ENCODE results near the gene GNPDA1.

The GNPDA1 gene

DNA sequence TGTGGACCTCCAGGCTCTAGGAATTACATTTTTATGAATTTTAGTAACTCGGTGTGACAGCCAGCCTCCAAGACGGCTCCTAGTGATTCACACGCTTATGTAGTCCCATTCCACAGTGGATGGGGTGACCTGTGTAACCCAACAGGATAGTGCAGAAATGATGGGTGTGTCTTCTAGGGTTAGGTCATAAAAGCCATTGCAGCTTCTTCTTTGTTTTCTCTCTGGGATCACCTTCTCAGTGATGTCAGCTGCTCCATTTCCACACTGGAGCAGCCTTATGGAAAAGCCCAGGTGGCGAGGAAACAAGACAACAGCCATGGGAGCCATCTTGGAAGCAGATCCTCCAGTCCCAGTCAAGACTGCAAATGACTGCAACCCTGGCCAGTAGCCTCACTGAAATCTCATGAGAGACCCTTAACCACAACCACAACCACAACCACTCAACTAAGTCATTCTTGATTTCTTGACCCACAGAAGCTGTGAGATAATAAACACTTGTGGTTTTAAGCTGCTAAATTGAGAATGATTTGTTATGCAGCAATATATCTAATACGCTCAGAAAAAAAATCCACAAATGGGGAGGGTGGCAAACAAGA, 5.1 kb upstream of the GNPDA1 start:
- Histone ChIP-seq H3K9me3 (ENCODE audit: control insufficient read depth in 1 of 2, low read length in 2 of 2) (peaks cover 0 to 4% of the 10 kb centered on the region in 2 donors), H3K4me1 (ENCODE audit: control insufficient read depth in 1 of 2, insufficient read depth in 2 of 2, low read length in 2 of 2) (peaks cover 4% of the 10 kb centered on the region in 2 donors), H3K27ac (ENCODE audit: low read length) (no peak overlapping the region), H3K4me3 (ENCODE audit: low read depth in 1 of 2, low read length in 2 of 2) (no peak overlapping the region), H3K27me3 (ENCODE audit: low read depth, low read length) (no peaks in the 10 kb centered on the region), H3K36me3 (ENCODE audit: control insufficient read depth in 1 of 2, insufficient read depth in 2 of 2, low read length in 2 of 2) (no peaks in the 10 kb centered on the region)

DNA sequence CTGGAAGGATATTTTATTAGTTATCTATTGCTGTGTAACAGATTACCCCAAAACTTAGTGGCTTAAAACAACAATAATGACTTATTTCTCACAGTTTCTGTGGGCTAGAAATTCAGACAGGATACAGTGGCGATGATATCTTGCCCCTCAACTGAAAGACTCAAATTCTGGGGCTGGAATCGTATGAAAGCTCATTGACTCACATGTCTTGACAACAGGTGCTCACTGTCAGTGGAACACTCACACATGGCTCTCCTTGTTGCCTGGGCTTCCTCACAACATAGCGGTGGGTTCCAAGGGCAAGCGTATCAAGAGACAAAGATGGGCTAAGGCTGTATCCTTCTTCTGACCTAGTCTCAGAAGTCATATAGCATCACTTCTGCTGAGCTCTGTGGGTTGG, 3.7 kb upstream of the GNPDA1 start:
- peaks cover 4 to 15% of the 10 kb centered on the region in 2 donors for H3K4me1 ChIP-seq (ENCODE audit: control insufficient read depth in 1 of 2, insufficient read depth in 2 of 2, low read length in 2 of 2)
- peak overlapping the region; percentile 37 for H3K27ac ChIP-seq (ENCODE audit: low read length)
- H3K4me3 ChIP-seq (ENCODE audit: low read depth in 1 of 2, low read length in 2 of 2): no peak overlapping the region
- no peaks in the 10 kb centered on the region for H3K27me3 ChIP-seq (ENCODE audit: low read depth, low read length)
- peaks cover 0 to 4% of the 10 kb centered on the region in 2 donors for H3K9me3 ChIP-seq (ENCODE audit: control insufficient read depth in 1 of 2, low read length in 2 of 2)
- H3K36me3 ChIP-seq (ENCODE audit: control insufficient read depth in 1 of 2, insufficient read depth in 2 of 2, low read length in 2 of 2): no peaks in the 10 kb centered on the region

DNA sequence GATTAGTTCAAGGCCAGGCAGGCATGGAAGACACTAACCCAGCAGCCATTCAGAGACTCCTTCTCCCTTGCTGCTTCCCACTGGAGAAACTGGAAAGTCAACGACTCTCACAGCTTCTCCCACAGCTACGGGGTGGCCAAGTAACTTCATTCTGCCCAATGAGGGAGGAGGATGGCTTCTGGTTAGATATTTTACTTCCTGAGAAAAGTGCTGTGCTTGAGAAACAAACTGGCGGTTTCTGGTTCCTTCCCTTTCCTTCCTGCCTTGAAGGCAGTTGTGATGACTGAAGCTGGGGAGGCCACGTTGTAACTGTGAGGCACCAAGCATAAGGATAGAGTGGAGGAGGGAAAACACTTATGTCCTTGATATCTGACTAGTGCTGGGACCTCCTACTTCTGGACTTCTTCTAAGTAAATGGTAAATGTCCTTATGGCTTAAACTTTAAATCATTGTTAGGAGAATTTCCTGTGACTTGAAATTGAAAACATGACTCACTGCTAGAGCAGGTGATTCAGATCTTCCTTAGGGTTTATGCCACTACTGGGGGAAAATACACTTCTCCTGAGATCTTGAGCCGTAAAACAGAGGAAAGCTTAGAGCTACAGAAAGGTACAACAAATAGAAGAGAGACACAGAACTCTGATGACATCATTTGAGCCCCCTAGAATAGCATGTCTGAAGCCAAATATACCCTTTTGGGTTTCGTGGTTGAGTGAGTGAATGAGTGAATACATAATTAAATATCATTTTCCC, 3.1 kb upstream of the GNPDA1 start:
- H3K9me3 ChIP-seq (ENCODE audit: control insufficient read depth in 1 of 2, low read length in 2 of 2): peaks cover 0 to 4% of the 10 kb centered on the region in 2 donors
- H3K36me3 ChIP-seq (ENCODE audit: control insufficient read depth in 1 of 2, insufficient read depth in 2 of 2, low read length in 2 of 2): peaks cover 0 to 3% of the 10 kb centered on the region in 2 donors
- H3K4me1 ChIP-seq (ENCODE audit: control insufficient read depth in 1 of 2, insufficient read depth in 2 of 2, low read length in 2 of 2): peaks cover 4 to 15% of the 10 kb centered on the region in 2 donors
- H3K27me3 ChIP-seq (ENCODE audit: low read depth, low read length): no peaks in the 10 kb centered on the region
- no peak overlapping the region for H3K4me3 ChIP-seq (ENCODE audit: low read depth in 1 of 2, low read length in 2 of 2)
- H3K27ac ChIP-seq (ENCODE audit: low read length): peak overlapping the region; percentile 37

DNA sequence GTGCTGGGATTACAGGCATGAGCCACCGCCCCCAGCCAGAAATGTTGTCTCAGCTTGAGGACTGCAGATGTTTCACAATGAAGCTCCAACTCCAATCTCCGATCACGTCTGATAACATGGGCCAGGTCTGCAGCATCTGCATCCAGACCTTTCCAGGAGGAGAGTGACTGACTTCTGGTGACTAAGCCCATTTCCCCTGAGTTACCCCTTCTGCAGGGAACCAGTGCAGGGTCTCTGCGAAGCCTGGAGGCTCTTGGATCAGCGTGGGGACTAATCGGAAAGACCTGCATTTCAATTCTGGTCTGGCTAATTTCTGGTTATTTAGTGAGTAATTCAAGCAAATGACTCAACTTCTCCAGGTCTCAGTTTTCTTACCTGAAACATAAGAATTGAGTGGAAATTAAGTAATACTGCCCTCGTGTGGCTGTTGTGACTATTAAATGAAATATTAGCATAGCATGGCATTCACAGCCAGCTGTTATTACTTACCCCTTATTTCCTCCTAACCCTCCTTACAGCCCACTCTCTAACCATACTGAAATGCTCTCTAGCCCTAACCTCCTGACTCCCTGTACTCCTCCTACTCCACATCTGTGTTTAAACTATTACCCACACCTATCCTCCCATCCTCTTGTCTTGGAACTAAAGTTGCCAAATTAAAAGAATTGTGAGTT, 2.2 kb upstream of the GNPDA1 start:
- no peaks in the 10 kb centered on the region for H3K9me3 ChIP-seq (ENCODE audit: control insufficient read depth in 1 of 2, low read length in 2 of 2)
- H3K27me3 ChIP-seq (ENCODE audit: low read depth, low read length): no peaks in the 10 kb centered on the region
- H3K36me3 ChIP-seq (ENCODE audit: control insufficient read depth in 1 of 2, insufficient read depth in 2 of 2, low read length in 2 of 2): peaks cover 0 to 3% of the 10 kb centered on the region in 2 donors
- H3K4me1 ChIP-seq (ENCODE audit: control insufficient read depth in 1 of 2, insufficient read depth in 2 of 2, low read length in 2 of 2): peaks cover 4 to 15% of the 10 kb centered on the region in 2 donors
- peak overlapping the region; percentile 37 for H3K27ac ChIP-seq (ENCODE audit: low read length)
- no peak overlapping the region for H3K4me3 ChIP-seq (ENCODE audit: low read depth in 1 of 2, low read length in 2 of 2)

DNA sequence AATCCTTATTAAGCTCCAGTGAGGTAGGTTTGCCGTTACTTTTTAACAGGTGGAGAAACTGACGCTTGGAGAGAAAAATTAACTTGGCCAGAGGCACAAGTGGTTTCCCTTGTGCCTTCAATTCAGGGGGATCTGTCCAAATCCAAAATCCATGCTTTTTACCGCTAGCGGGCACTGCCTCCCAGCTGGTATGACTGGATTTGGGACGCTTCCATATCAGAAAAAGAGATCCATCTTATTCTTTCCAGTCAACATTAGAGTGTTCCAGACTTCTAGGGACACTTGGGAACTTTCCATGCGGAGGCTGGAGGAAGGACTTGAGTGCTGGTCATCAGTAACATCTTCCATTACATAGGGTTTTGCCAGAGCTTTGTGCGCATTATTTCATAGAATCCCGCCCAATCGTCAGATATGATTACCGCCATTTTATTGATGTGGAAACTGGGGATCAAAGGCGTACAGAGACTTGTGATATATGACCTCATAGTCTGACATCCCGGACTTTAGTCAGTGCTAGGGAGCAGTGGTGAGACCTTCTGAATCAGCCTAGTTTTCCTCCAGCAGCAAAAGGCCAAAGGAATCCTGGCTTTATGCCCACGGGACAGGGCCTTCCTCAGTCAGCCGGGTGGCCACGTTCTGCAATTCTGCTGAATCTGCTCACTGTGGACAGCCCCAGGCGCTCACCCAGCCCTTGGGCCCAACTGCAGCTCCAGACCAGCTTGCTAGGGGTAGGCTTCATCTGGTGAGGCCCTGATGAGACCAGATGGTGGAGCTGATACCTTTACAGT, 1.1 kb upstream of the GNPDA1 start:
- Histone ChIP-seq H3K27ac (ENCODE audit: low read length) (peak overlapping the region; percentile 90), H3K9me3 (ENCODE audit: control insufficient read depth in 1 of 2, low read length in 2 of 2) (no peaks in the 10 kb centered on the region), H3K4me3 (ENCODE audit: low read depth in 1 of 2, low read length in 2 of 2) (no peak overlapping the region), H3K4me1 (ENCODE audit: control insufficient read depth in 1 of 2, insufficient read depth in 2 of 2, low read length in 2 of 2) (peaks cover 4 to 15% of the 10 kb centered on the region in 2 donors), H3K36me3 (ENCODE audit: control insufficient read depth in 1 of 2, insufficient read depth in 2 of 2, low read length in 2 of 2) (peaks cover 0 to 3% of the 10 kb centered on the region in 2 donors), H3K27me3 (ENCODE audit: low read depth, low read length) (no peaks in the 10 kb centered on the region)

DNA sequence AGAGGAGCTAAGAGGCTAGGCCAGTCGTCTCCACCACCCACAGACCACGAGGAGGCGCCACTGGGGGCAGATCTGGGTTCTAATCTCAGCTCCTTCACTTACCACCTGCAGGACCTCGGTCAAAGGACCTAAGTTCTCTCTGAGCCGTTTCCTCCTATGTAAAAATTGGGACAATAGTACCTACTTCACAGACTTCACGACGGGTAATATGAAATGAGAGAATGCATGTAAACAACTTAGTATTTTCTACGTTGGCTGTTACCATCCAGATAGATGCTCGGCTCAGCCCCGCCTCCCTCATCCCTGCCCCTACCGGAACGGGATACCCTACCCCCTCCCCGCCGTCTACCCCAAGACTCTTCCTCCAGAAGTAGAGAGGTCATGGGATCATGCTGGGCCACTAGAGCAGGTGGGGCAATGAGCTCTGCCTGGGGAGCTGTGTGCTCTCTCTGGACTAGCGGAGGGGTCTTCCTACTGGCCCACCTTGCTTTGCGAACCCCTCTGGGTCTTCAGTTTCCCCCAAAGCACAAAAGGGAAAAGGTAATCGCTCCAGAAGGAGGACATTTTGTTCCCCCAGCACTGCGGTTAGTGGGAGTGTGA, 541 bp downstream of the GNPDA1 start:
- Histone ChIP-seq H3K27me3 (ENCODE audit: low read depth, low read length) (no peaks in the 10 kb centered on the region), H3K9me3 (ENCODE audit: control insufficient read depth in 1 of 2, low read length in 2 of 2) (no peaks in the 10 kb centered on the region), H3K36me3 (ENCODE audit: control insufficient read depth in 1 of 2, insufficient read depth in 2 of 2, low read length in 2 of 2) (peaks cover 5 to 8% of the 10 kb centered on the region in 2 donors), H3K4me3 (ENCODE audit: low read depth in 1 of 2, low read length in 2 of 2) (peak overlapping the region; percentile 87 to 93), H3K27ac (ENCODE audit: low read length) (peak overlapping the region; percentile 90), H3K4me1 (ENCODE audit: control insufficient read depth in 1 of 2, insufficient read depth in 2 of 2, low read length in 2 of 2) (peaks cover 4 to 15% of the 10 kb centered on the region in 2 donors)

DNA sequence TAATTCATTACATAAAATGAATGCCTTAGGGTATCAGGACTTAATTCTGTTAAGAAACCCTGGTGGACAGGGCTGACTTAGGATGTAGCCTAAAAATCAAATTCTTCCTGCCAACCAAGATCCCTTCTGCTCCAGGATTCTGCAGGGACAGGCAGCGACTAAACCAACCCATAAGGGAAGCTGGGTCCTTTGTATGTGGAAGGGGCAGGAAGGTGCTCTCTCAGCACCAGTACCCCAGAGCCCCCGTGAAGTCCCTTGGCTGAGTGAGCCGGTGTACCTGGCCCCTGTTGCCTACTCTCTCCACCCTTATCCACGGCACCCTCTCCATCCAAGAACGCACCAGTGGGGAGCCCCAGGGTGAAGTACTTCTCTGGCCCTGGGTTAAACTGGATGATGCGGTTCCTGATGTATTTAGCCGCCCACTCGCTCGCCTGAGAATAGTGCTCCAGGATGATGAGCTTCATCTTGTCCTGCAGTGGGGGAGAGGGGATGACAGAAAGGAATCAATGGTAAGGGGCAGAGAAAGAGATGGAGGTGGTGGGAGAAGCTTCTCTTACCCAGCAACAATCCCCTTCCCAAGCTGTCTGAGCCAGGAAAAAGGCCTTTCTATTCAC, 1.1 kb downstream of the GNPDA1 start:
- H3K4me3 ChIP-seq (ENCODE audit: low read depth in 1 of 2, low read length in 2 of 2): peak overlapping the region; percentile 87 to 93
- H3K9me3 ChIP-seq (ENCODE audit: control insufficient read depth in 1 of 2, low read length in 2 of 2): no peaks in the 10 kb centered on the region
- H3K27ac ChIP-seq (ENCODE audit: low read length): no peak overlapping the region
- peaks cover 4 to 15% of the 10 kb centered on the region in 2 donors for H3K4me1 ChIP-seq (ENCODE audit: control insufficient read depth in 1 of 2, insufficient read depth in 2 of 2, low read length in 2 of 2)
- no peaks in the 10 kb centered on the region for H3K27me3 ChIP-seq (ENCODE audit: low read depth, low read length)
- H3K36me3 ChIP-seq (ENCODE audit: control insufficient read depth in 1 of 2, insufficient read depth in 2 of 2, low read length in 2 of 2): peaks cover 5 to 8% of the 10 kb centered on the region in 2 donors

DNA sequence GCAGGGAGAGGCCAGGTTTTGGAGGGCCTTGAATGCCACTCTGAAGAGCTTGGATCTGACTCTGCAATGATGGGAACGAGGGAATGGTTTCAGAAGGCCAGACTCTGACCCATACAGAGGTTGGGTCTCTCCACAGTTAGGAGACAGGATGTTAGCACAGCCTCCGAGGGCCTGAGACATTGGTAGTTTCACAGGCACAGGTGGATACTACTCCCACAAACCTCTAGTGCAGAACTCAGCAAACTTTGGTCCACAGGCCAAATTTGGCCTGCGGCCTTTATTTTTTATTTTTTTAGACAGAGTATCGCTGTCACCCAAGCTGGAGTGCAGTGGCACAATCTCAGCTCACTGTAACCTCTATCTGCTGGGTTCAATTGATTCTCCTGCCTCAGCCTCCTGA, 2.9 kb downstream of the GNPDA1 start:
- Histone ChIP-seq H3K36me3 (ENCODE audit: control insufficient read depth in 1 of 2, insufficient read depth in 2 of 2, low read length in 2 of 2) (peaks cover 16 to 19% of the 10 kb centered on the region in 2 donors), H3K9me3 (ENCODE audit: control insufficient read depth in 1 of 2, low read length in 2 of 2) (no peaks in the 10 kb centered on the region), H3K27me3 (ENCODE audit: low read depth, low read length) (no peaks in the 10 kb centered on the region), H3K4me1 (ENCODE audit: control insufficient read depth in 1 of 2, insufficient read depth in 2 of 2, low read length in 2 of 2) (peaks cover 4 to 15% of the 10 kb centered on the region in 2 donors), H3K4me3 (ENCODE audit: low read depth in 1 of 2, low read length in 2 of 2) (no peak overlapping the region), H3K27ac (ENCODE audit: low read length) (no peak overlapping the region)

DNA sequence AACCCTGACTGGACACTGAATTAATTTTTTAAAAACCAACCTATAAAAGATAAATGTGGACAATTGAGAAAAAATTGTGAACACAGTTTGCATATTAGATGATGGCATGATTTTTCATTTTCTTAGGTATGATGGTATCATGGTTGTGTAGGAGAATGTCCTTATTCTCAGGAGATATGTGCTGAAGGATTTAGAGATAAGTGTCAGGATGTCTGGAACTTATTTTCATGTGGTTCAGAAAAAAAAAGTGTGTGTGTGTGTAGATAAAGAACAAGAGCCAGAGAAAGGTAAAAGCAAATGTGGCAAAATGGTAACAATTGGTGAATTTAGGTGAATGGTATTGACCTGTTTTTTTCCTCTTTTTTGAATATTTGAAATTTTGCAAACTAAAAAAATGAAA, 4.0 kb downstream of the GNPDA1 start:
- Histone ChIP-seq H3K36me3 (ENCODE audit: control insufficient read depth in 1 of 2, insufficient read depth in 2 of 2, low read length in 2 of 2) (peaks cover 22 to 28% of the 10 kb centered on the region in 2 donors), H3K4me3 (ENCODE audit: low read depth in 1 of 2, low read length in 2 of 2) (no peak overlapping the region), H3K4me1 (ENCODE audit: control insufficient read depth in 1 of 2, insufficient read depth in 2 of 2, low read length in 2 of 2) (peaks cover 0 to 14% of the 10 kb centered on the region in 2 donors), H3K27ac (ENCODE audit: low read length) (no peak overlapping the region), H3K9me3 (ENCODE audit: control insufficient read depth in 1 of 2, low read length in 2 of 2) (no peaks in the 10 kb centered on the region), H3K27me3 (ENCODE audit: low read depth, low read length) (no peaks in the 10 kb centered on the region)

DNA sequence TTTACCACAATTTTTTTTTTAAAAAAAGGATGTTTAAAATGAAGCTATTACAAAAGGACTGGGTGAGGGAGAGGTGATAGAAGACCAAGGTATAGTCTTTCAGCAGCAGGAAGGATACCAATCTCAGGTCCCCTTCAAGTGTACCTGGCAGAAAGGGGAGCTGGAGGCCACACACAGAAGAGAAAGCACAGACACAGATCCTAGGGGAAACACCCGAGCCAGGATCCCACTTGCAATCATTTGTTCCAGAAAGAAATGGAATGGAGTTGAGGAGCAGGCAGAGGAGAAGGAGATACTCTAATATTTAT, 5.6 kb downstream of the GNPDA1 start:
- Histone ChIP-seq H3K4me1 (ENCODE audit: control insufficient read depth in 1 of 2, insufficient read depth in 2 of 2, low read length in 2 of 2) (peaks cover 0 to 6% of the 10 kb centered on the region in 2 donors), H3K36me3 (ENCODE audit: control insufficient read depth in 1 of 2, insufficient read depth in 2 of 2, low read length in 2 of 2) (peaks cover 33 to 42% of the 10 kb centered on the region in 2 donors), H3K4me3 (ENCODE audit: low read depth in 1 of 2, low read length in 2 of 2) (no peak overlapping the region), H3K9me3 (ENCODE audit: control insufficient read depth in 1 of 2, low read length in 2 of 2) (no peaks in the 10 kb centered on the region), H3K27me3 (ENCODE audit: low read depth, low read length) (no peaks in the 10 kb centered on the region), H3K27ac (ENCODE audit: low read length) (no peak overlapping the region)

All from muscle layer of duodenum (tissue), 2 donors.